ENCODE results near the gene PXDC1.
"Not testable (repeated sequence)": the region's sequence is repeated elsewhere in the genome, so short reads cannot be mapped to it uniquely, and the experiment has no call there.

The PXDC1 gene

DNA sequence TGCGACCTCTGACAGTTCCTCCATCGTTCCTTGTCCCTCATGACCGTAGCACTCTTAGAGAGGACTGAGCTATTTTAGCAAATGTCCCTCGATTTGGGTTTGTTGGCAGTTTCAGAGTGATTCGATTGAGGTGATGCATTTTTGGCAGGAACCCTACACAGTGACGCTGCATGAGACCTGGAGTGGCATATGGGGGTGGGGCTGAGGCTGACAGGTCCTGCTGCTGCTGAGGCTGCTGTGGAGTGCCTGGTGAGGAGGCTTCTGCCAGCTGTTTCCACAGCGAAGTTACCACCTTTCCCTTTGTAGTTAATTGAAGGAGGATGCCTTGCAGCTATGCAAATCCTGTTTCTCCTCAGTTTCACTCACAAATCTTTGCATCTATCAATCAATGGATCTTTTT lies 19.8 kb downstream of the PXDC1 start:
- no peak for DNase-seq (ENCODE audit: low read depth)

DNA sequence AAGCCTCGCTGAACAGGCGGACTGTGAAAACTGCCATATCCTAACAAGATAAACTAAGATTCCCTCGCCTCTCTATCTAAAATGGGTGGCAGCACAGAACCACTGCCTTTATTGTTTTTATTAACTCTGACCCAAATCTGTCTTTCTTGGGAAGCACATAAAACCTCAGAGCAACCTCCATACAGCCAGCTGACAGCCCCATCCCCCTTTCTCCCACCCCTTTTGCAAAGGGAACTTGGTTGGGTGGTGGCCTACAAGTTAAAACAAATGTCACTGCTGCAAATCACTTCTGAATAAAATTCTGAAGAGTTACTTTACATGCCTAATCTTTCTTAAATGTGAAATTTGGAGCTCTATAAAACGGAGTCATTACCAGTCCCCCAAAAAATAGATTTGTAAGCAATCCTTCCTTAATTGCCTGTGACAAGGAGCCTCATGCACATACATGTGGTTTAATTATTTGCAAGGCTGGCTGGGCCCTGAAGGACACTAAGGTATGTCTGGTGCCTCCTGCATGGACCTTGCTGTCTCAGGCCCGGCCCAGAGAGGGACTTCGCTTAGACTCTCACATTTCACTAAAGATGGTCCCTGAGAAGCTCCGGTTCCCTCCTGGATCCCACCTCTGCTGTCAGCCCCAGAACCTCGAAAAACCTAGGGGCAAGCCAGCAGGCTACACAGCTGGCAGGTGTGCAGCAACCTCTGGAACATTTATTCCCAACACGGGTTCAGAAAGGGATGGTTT lies 21.7 kb downstream of the PXDC1 start:
- DNase-seq (ENCODE audit: low read depth) = no peak

DNA sequence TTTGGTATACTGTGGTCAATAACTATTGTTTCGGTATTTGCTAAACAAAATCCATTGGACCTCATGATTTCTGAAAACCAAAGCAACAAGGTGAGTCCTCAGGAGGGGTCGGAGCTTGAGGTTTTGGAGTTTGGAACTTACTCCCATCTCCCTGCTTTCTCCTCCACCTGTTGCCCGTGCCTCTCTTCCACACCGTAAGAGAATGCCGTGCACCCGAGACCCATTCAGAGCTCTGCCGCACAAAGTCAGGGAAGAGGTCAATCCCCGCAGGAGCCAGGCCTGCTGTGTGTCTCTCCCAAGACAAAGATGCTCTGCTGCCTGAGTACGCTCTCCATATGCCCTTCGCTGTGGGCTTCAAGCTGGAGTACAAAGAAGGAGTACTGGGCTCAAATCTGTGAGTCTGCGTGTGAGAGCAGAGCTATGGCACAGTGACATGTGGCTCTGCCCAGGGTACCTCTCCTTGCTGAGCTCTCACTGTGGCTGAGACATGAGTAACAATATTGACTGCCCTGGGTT lies 23.9 kb downstream of the PXDC1 start:
- no peak for DNase-seq (ENCODE audit: low read depth)

DNA sequence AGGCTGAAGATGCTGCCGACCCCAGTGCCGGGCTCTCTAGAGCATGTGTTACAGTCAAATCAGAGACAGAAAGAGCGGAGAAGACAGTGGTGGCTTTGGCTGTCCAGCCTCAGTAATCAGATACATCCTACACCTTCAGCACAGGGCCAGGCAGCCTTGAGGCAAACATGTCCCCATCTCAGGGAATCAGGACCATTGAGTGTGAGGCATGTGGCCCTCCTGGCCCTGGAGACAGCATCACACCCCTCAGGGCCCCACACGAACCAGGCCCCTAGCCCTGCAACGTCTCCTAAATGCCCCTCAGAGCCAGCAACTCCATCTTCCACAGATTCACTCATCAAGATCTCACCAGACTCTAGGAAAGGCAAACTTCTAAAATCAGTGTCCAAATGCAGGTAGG lies 24.5 kb downstream of the PXDC1 start:
- DNase-seq (ENCODE audit: low read depth) = no peak

DNA sequence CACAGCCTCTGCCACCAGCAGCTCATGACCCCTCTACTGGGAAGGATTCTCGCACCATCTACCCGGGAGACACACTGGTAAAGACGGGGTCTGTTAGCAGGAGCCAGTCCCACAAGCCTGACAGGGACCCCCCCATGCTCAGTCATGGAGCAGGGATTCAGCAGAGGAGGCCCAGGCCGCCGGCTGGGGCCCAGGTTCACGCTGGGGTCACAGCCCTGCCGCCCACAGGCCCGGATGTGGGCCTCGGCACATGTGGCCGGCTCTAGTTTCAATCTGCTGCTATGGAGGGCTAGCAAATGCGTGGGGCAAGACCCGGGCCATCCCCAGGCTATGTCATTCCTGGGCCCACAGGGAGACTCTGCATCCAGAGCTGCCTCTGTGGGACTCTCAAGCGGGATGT lies 25.1 kb downstream of the PXDC1 start:
- no peak for DNase-seq (ENCODE audit: low read depth)

DNA sequence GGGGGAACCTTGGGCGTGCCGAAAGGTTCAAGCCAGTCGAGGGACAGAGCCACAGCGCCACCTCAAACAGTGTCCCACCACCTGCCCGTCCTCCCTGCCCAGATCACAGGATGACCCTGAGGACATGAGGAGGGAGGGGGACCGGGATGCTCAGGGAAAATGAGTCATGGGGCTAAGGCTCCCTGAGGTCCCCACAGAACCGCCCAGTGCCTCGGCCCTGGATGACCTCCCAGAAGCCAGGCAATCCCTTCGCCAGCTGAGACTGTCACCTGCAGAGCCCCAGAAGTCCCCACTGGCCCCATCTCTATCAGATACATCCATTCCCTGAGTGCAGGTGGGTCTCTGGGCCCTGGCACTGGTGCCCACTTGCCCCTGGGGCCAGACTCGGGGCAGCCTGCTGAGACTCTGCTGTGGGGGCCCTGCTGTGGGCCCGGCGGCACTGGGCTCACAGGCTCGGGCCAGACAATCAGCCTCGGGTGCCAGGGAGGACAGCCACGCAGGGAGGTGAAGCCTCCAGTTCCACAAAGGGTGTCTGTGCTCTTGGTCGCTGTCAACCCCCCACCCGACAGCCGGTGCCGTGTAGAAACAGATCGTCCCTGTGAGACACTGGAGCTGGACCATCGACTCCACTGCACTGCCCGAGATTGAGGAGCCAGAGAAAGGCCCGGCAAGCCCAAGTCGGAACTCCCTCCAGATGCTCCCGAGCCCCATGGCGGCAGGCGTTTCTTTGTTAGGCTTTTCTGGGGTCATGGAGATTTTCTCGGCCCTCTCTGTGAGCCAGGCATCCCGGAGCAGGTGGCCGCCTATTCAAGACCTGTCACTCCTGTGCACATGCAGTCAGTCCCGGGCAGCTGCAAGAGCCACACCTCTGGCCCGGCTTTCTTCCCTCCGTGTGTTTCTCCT lies 26.1 kb downstream of the PXDC1 start:
- DNase-seq (ENCODE audit: low read depth) = no peak

DNA sequence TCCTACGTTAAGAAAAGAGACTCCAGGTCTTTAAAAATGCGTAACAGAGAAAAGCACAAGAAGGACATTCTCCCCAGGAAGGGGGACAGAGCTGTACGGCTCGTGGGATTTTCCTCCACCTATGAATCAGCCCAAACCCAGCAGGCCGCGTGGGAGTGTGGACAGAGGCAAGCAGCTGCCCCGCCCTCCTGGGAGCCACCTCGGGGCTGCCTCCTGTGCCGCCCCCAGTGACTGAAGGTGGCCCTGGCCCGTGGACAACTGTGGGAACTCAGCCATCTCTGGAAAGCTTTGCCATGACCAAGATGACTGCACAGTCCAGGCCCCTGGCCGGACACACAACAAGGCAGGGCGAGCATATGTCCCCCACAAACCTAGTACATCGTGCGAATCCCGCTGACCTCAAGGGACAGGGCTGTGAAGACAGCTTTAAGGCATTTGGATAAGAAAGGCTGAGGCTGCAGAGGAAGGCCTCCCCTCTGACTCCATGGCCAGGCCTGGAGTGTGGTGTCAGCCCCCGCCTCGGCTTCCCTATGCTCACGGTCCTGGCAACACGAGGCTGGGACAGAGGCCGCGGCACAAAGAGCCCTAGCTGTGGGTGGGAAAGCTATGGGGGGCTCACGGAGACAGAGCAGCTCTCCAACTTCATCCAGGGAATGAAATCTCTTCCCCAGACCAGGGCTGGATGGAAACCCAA lies 26.9 kb downstream of the PXDC1 start:
- no peak for DNase-seq (ENCODE audit: low read depth)

DNA sequence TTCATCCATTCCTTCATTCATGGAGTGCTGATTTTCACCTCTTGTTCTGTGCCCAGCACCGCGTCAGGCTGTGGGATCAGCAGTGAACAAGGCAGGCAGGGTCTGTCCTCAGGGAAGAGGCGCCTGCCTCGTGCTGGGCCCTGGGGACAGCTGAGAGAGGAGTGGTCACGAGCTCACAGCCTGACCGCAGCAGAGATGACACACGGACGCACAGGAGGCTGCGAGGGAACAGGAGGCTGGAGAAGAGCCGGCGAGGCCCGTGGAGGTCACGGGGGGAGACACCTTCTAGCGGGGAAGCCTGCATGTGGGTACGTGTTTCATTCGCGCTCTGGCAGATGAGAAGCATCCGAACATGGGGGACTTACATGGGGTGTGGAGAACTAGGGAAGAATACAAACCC lies 27.5 kb downstream of the PXDC1 start:
- no peak for DNase-seq (ENCODE audit: low read depth)

DNA sequence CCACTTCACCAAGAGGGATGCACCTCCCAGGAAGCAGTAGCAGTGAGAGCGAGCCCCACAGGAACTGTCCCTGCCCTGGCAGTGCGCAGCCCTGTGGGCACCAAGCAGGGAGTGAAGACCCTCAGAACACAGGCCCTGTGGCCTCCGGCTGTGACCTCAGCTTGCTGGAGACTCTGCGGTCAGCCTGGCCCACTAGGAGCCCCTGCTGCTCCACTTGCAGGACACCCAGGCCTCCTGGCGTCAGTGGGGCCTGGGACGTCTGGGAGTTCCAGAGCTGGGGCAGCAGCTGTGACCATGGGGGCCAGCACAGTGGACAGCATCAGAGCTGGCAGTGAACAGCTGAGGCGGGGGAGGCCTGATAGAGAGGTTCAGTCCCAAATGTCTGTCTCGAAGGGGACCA lies 28.3 kb downstream of the PXDC1 start:
- DNase-seq (ENCODE audit: low read depth) = no peak

DNA sequence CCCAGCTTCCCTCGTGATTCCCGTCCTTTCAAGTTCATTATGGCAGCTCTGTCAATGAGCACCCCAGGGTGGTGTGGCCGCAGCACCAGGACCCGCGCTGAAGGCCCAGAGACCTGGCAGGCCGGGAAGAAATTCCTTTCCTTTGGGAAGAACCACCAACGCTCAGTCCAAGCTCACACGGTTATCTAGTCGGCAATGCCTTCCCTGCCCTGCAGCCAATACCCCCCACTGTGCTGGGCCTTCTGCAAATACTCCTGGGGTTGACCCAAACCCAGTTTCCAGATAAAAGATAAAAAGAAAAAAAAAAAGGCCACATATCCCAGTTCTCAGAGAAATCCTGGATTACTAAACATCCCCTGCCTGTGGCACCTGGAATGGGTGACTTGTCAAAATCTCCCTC lies 28.7 kb downstream of the PXDC1 start:
- no peak for DNase-seq (ENCODE audit: low read depth)

DNA sequence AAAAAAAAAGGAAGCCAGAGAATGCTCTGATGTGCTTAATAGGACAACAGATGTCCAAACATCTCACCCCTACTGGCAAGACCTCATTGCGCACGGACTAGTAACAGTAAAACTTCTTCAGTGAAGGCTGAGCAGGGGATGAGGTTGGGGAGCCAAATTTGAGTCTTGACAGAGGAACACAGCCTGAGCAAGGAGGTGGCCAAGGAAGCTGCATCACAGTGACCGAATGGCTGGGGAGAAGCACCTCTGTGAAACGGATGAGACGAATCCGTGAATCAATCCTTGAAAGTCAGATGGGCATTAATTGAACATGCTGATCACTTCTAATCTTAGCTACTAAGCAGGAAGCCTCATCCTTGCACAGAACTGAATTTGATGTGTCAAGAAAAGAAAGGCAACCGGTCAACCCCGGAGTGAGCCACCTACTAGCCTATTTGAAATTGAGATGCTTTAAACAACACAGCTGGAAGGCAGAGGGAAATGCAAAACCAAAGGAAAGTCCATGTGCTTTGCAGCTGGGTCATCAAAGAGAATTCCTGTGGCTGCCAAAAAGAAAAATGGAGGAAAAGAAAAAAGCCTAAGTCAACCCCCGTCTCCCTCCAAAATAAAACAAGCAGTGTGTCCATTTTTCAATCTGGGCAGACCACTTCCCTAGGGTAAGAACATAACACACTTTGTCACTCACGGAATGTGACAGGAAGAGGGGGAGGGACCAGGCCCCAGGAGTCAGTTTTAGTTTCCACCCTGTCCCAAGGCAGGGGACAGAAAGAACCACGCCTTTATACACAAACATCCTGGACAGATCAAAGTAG lies 29.5 kb downstream of the PXDC1 start:
- DNase-seq (ENCODE audit: low read depth) = no peak

DNA sequence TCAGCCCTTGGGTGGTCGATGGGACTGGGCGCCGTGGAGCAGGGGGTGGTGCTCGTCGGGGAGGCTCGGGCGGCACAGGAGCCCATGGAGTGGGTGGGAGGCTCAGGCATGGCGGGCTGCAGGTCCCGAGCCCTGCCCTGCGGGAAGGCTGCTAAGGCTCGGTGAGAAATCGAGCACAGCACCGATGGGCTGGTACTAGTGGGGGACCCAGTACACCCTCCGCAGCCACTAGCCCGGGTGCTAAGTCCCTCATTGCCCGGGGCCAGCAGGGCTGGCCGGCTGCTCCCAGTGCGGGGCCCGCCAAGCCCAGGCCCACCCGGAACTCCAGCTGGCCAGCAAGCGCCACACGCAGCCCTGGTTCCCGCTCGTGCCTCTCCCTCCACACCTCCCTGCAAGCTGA lies 30.7 kb downstream of the PXDC1 start:
- not testable (repeated sequence) for DNase-seq (ENCODE audit: low read depth)

DNA sequence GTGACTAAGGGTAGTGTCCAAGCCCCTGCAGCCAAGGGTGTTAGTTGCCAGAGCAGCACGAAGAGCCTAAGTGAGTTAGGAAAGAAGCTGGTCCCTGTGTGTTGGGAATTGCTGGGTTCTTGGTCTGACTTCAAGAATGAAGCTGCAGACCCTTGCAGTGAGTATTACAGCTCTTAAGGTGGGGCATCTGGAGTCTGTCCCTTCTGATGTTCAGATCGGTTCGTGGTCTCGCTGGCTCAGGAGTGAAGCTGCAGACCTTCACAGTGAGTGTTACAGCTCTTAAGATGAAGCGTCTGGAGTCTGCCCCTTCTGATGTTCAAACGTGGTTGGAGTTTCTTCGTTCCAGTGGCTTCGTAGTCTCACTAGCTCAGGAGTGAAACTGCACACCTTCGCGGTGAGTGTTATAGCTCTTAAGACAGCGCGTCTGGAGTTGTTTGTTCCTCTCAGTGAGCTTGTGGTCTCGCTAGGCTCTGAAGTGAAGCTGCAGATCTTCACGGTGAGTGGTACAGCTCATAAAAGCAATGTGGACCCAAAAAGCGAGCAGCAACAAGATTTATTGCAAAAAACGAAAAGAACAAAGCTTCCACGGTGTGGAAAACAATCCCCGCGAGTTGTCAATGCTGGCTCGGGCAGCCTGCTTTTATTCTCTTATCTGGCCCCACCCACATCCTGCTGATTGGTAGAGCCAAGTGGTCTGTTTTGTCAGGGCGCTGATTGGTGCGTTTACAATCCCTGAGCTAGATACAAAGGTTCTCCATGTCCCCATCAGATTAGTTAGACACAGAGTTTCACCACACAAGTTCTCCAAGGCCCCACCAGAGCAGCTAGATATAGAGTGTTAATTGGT lies 31.8 kb downstream of the PXDC1 start:
- no peak for DNase-seq (ENCODE audit: low read depth)

DNA sequence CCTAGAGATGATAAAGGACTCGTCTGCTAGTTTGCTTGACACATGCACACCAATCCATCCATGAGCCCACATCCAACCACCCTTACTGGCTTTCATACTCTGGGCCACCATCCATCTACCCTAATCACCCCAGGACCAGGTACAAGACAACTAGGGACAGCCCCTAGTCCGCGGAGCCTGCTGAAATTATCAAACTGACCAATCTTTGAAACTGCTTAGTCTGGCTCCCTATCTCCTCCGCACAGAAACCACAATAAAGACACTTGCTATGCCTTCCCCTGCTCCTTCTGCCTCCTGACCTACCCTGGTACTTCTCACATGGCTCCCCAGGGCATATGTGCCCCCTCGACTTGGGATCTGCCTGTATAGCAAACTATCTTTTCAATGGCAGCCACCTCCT lies 33.1 kb downstream of the PXDC1 start:
- DNase-seq (ENCODE audit: low read depth) = no peak

DNA sequence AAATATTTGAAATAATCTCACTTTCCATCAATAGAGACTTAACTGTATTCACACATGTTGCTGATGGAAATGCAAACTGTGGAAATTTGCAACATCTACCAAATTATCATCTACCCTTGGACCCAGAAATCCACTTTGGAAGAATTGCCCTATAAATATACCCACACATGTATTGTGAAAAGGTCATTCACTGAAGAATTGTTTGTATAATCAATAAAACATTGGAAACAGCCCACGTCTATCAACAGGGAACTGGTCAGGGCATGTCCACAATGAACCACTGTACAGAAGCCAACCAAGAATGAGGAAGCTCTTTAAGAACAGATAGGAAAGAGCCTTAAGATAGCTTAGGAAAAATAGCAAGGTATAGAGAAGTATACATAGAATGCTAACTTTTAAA lies 36.2 kb downstream of the PXDC1 start:
- DNase-seq (ENCODE audit: low read depth) = no peak

DNA sequence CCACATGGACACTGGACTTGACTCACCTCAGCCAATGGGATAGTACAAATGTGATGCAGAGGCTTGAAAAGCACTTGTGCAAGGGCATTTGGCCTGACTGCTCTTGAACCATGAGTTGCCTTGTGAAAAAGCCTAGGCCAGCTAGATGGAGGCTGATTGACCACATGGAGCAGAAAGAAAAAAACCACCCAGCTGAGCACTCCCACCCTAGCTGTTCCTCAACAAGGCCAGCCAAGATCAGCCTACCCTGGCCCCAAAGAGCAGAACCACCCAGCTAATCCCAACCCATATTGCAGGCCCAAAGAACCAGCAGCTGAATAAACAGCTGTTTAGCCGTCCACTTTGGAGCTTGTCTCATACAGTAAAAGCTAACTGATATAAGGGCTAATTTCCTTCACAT lies 36.7 kb downstream of the PXDC1 start:
- DNase-seq (ENCODE audit: low read depth) = no peak

DNA sequence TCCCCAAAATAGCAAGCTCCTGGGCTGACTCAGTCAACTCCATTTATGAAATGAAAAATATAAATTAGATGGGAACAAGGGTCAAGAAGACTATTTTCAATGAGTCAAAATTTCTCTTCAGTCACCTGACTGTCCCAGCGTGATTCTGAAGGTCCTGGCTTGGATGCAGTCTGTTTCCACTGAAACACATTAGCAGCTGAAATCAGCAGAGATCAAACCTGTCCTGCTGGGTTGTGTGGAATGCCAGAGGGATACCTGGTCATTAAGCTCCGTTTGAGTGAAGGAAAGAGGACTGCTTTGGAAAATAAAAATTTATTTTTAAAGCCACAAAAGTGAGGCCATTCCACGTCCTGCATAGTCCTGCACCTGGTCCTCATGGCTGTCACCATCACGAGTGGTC lies 37.4 kb downstream of the PXDC1 start:
- DNase-seq (ENCODE audit: low read depth) = no peak

DNA sequence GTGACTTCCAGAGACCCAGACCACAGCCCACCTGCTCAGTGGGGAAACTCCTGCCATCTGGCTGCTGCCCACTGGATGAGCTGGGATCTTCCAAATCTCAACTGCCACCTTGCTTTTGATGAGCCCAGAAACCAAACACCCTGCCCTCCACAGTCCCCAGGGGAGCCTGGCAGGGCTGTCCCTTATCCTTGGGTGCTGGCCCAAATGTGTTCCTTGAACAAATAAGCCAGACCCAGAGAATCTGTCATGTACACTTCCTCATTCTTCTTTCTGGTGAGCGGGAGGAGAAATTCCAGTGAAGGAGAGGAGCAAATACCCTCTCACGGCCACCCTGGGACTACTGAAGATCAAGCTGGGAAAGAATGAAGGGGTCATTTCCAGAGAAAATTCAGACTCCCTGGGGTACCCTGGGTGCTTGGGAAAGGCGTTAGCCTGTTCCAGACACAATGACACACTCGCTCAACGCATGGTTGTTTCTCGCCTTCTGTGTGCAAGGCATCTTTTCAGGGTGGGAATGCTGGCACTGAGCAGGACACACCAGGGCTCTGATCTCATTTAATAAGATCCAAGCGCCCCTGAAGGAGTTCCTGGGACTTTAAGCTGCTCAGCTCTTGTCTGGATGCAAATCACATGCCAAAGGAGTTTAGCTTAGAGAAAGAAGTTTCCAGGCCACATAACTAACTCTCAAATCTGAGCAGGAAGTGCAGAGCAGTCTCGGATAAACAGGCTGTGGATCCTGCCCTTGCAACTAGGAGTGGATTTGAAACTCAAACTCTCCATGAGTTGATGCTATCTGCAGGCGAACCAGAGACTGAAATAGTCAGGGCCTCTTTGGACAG lies 38.5 kb downstream of the PXDC1 start:
- DNase-seq (ENCODE audit: low read depth) = no peak

DNA sequence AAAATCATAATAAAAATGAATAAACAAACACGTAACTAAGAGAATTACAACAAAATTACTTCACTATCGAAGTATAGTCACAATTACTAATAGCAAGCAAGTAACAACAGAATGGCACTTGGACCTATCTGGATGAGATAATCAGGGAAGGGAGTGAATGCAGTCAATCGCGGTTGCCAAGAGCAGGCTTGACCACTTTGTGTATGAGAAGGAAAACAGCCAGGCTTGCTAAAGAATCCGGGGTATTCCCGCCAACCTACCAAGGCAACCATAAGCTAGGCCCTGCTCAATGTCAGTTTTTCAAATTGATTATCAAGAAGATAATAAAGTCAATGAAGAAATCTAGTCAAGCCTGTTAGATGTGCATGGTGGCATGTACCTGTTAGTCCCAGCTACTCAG lies 39.7 kb downstream of the PXDC1 start:
- DNase-seq (ENCODE audit: low read depth) = no peak

DNA sequence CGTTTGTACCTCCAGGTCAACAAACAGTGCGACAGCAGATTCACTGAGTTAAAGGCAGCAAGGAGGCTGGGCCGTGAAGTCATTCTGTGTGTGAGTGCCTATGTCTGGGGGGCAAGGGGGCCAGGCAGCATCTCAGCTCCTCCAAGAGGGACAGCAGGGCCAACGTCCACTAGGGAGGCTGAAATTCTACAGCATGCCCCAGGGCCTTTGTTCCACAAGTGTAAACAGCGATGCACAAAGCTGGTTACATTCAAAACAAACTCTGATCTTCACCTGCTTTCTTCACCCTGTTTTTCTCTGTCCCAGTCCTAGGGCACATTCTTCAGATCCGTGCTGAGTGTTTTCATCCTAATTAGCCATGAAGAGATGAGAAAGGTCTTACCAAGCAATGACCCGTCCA lies 41.1 kb downstream of the PXDC1 start:
- no peak for DNase-seq (ENCODE audit: low read depth)
